ENCODE measurements around the gene ITGA5.

Gene ITGA5

GRCh38 chr12:54442099-54442498 lies 23.0 kb upstream of the ITGA5 start:
- H3K4me3 ChIP-seq (ENCODE audit: low read depth, low read length), result no peak overlapping the region
- TF ChIP-seq, protein P1, sequence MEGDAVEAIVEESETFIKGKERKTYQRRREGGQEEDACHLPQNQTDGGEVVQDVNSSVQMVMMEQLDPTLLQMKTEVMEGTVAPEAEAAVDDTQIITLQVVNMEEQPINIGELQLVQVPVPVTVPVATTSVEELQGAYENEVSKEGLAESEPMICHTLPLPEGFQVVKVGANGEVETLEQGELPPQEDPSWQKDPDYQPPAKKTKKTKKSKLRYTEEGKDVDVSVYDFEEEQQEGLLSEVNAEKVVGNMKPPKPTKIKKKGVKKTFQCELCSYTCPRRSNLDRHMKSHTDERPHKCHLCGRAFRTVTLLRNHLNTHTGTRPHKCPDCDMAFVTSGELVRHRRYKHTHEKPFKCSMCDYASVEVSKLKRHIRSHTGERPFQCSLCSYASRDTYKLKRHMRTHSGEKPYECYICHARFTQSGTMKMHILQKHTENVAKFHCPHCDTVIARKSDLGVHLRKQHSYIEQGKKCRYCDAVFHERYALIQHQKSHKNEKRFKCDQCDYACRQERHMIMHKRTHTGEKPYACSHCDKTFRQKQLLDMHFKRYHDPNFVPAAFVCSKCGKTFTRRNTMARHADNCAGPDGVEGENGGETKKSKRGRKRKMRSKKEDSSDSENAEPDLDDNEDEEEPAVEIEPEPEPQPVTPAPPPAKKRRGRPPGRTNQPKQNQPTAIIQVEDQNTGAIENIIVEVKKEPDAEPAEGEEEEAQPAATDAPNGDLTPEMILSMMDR (IDR thresholded peaks at IDR 0.05; ENCODE audit: borderline replicate concordance, insufficient read depth, low read depth, low read length), result no peak

- no peak overlapping the region for H3K4me3 ChIP-seq (ENCODE audit: low read depth, low read length)
- TF ChIP-seq, protein P1 (IDR thresholded peaks at IDR 0.05; ENCODE audit: borderline replicate concordance, insufficient read depth, low read depth, low read length), result peak; percentile 64; the same call in 1 of the 2 replicates
Observed at GRCh38 chr12:54439521-54440255, 20.6 kb upstream of the ITGA5 start.

DNA sequence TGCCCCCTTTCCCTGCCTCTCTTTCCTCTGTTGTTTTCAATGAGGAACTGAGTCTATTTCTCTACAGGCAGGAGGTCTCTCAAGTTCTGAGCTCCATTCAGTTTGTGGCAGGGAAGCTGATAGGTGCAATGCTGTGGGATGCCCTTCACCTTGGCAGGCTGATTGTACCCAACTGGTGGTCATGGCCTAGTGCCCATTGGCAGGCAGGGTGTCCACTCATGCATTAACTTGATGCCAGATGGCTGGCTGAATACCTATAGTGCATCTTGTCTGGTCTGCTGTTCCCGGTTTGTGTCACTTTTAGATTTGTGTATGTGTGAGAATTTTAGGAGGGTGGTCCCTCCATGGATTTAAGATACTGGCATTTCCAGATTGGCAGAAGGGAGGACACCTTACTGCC lies 20.0 kb upstream of the ITGA5 start:
- TF ChIP-seq, protein P1 (IDR thresholded peaks at IDR 0.05; ENCODE audit: borderline replicate concordance, insufficient read depth, low read depth, low read length), result no peak
- no peak overlapping the region for H3K4me3 ChIP-seq (ENCODE audit: low read depth, low read length)

DNA sequence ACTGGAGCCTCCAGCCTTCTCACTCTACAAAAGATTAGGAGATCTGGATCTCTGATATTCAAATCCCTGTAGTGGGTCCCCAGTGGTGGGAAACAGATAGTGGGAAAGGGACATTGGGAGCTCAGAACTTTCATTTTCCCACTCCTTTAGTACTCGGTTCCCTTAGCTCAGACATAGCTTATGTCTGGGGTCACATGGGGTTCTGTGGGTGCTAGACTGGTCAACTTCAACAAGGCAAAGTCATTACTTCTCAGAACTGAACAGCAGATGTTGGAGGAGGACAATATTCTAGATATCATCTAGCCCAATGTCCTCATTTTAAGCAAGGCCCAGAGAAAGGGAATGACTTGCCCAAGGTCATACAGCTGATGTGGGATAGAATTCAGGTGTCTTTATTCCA lies 19.5 kb upstream of the ITGA5 start:
- no peak overlapping the region for H3K4me3 ChIP-seq (ENCODE audit: low read depth, low read length)
- TF ChIP-seq, protein P1 (IDR thresholded peaks at IDR 0.05; ENCODE audit: borderline replicate concordance, insufficient read depth, low read depth, low read length), result no peak

GRCh38 chr12:54437697-54438096 lies 18.6 kb upstream of the ITGA5 start:
- TF ChIP-seq, protein P1 (IDR thresholded peaks at IDR 0.05; ENCODE audit: borderline replicate concordance, insufficient read depth, low read depth, low read length), result no peak
- no peak overlapping the region for H3K4me3 ChIP-seq (ENCODE audit: low read depth, low read length)

DNA sequence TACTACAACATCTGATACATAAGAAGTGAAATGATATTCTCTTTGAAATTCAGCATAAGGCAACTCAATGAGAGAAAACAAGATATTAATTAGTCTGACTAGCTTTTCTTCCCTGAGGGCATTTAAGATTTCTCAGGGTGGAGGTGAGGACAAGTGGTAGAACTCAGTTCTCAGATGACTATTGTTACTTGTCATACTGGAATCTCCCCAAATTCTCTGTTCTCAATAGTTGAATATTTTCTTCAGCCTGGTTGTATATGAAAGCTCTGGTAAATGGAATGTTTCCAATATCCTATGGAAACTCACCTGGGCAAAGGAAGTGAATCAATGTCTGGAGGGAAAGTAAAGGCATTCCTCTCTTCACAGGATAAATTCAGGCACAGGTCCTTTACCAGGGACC lies 18.2 kb upstream of the ITGA5 start:
- TF ChIP-seq, protein P1 (IDR thresholded peaks at IDR 0.05; ENCODE audit: borderline replicate concordance, insufficient read depth, low read depth, low read length), result no peak
- no peak overlapping the region for H3K4me3 ChIP-seq (ENCODE audit: low read depth, low read length)

- TF ChIP-seq, protein P1 (IDR thresholded peaks at IDR 0.05; ENCODE audit: borderline replicate concordance, insufficient read depth, low read depth, low read length), result no peak
- no peak overlapping the region for H3K4me3 ChIP-seq (ENCODE audit: low read depth, low read length)
Observed at GRCh38 chr12:54432815-54433164, 13.7 kb upstream of the ITGA5 start.
